GM21717 (cell line): ENCODE data around the gene GLIS1.

Experiments used
- ATAC-seq: cut with Tn5 transposase; IDR thresholded peaks from one replicate; pipeline ENCODE4 v1.9.1; 2021; ENCODE audit warnings: mild to moderate bottlenecking, moderate library complexity; ENCODE audit not compliant: unreplicated experiment

GLIS1 gene

DNA sequence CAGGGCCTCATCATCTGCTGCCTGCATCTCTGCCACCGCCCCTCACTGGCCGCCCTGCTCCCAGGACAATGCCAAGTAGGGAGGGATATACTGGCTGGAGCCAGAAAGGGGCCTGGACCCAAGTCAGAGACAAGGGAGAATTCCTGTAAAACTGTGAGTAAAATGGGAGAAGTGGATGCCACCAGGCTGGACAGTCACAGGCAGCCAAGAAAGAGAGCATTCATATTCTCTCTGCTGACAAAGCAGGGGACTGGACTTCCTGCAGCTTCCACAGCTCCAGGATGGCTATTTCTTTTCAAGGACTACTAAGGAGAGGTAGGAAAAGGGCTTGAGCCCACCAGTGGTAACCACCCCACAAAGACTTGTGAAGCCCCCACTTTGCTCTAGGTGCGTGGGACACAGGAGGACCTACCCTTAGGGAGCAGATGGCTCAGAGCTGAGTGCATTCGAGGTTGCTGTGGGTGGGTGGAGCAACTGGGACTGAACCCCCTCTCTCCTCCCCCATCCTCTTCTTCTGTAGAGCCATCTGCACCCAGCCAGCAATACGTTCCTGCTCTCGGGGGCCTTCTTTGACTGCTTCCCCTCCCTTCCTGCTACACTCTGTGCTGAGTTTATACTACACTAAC, 57.5 kb downstream of the GLIS1 start:
- ATAC-seq: no peak

DNA sequence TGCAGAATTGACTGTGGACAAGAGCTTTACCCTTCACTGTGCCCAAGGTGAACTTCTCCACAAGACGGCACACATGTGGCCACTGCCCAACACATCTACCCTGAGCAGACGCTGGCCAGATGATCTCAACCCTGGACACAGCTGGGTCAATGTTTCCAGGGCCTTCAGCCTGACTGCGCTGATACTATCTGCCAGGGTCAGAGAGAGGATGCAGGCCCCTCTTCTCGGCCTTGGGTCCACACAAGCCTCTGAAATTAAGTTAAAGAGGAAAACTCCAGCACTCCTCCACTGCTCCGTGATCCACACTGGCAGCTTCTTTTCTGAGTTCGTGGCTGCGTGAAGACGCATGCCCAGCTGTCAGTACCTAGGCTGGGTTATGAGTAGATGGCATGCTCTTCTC, 58.1 kb downstream of the GLIS1 start:
- ATAC-seq: no peak

DNA sequence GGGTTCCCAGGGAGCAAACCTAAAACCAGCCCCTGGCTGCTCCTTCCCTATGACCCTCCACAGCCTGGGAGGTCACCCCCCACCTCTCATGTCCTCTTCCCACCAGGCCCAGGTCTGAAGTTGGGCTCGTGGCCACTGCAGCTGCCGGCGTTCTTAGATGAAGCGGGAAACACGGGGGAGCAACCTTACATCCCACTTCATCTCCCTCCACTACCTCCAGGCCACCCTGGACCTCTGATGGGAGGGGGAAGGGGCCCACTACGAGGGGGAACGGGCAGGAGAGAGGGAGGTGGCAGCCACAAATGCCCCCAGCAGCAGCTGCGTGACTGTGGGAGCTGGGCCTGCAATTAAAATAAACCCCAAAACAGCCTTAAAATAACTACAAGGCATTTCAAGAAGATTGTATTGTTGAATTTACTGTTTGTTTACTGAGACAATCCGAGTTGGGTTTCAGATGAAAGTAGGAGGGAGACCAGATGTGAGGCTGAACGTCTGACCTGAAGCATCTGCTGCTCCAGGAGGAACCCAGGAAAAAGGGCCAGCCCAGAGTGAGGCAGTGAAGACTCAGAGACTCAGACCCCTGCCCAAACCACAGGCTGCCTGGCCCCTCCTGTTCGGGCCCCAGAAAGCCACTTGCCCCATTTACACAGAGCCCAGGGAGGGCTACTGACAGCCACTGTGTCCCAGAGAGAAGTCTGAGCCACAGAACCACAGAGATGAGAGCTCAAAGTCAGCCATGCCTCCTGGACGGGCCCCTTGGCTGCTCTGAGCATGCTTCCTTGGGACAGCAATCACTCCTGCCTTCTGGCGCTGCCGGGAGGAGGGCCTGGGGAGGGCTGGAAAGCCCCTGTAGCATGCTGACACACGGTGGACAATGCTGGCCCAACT, 59.8 kb downstream of the GLIS1 start:
- ATAC-seq: no peak

DNA sequence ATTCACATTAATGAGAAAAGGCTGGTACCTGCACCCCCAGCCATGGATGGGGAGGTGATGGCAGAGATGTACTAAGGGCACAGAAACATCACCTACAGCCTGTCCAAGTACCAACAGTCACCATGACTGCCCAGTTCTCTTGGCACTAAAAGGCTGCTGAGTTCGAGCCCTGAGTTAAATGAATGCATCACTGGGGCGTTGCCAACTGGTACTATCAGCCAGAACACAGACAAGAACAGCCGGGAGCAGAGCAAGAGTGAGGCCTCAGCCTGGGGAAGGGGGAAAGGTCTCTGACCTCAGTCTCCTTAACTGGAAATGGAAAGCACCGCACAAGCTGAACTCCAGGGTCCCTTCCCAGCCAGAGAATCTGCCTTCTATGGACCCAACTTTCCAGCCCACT, 60.5 kb downstream of the GLIS1 start:
- ATAC-seq: no peak

DNA sequence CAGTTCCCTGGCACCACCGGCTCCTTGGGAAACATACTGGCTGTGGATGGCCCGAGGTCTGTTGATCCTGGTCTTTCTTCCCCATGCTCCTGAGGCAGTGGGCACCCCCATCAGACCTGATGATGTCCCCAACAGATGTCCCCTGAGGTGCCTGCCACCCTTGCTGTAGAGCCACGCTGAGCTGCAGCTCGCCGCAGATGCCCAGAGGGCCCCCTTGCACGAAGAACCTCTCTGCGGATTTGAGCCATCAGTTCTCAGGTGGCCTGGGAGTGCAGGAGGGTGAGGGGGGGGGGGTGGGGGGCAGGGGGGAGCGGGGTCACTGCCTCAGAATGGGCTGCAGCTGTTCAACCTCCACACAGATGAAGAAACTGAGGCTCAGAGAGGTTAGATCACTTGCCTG, 60.9 kb downstream of the GLIS1 start:
- ATAC-seq: no peak

DNA sequence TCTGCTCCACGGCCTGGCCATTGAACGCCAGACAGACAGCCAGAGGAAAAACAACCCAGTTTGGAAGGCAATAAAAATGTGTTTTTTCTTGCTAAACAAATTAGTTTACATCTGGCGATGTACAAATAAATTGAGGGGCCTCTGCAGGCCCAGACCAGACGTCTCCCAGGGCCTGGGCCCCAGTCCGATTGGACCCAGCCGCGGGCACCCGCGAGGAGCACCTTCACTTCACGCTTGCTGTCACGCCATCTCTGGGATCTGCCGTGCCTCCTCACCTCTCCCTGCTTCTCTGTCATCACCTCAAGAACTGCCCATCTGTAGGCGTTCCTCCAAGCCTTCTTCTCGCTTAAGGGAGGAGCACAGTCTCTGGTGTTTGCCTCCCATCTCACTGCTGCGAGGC, 61.5 kb downstream of the GLIS1 start:
- no peak for ATAC-seq

DNA sequence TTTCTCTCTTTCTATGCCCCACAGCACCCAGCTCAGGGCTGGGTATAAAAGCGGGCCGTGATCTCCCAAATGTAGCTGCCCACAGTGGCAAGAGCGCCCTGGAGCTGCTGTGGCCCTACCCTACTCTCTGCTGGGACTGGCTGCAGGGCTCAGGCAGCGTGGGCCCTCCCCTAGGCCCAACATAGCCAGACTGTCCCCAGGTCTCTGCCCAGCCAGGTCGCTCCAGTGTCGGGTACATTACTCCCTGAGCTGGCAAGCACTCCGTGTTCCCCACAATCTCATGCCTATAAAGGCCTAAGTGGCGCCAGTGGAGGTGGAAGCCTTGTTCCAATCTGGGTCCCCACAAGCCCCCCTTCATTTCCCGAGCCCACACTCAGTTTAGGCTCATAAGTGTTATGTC, 66.2 kb downstream of the GLIS1 start:
- no peak for ATAC-seq

DNA sequence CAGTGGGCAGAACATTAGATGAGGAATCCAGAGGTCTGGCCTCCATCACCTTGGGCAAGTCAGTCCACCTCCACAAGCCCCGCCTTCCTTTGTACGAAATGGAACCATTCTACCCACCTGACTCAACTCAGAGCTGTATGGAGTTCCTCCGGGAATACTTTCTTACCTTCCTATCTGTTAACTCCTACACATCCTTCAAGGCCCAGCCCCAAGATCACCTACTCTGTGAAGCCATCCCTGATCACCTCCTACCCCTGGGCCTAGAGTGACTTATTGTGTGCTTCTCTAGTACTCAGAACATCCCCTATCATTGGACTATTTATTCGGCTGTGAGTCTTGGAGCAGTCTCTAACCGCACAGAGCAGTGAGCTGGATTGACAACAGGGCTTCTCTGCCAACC, 66.7 kb downstream of the GLIS1 start:
- ATAC-seq: no peak

DNA sequence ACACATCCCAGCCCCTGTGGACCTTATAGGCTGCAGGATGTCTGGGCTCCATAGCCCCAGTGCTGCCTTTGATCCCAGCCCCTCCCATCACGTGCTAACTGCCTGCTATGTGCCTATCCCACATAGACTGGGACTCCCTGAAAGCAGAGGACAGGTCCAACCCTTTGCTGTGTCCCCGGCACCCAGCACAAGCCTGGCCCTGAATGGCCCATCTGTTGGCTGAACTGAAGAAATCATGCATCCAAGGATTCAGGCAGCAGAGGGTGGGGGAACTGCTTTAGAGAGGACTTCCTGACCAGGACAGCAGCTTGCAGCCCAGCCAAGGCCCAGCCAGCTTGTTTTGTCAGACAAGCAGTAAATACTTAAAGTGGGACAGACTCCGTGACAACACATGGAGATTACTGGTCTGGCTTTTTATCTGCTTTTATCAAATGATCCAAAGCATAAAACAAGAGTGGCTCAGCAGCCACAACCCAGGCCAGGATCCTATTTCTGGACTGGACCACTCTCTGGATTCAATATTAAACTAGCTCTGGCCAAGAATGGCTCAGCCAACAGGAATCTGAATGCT, 69.3 kb downstream of the GLIS1 start:
- no peak for ATAC-seq

DNA sequence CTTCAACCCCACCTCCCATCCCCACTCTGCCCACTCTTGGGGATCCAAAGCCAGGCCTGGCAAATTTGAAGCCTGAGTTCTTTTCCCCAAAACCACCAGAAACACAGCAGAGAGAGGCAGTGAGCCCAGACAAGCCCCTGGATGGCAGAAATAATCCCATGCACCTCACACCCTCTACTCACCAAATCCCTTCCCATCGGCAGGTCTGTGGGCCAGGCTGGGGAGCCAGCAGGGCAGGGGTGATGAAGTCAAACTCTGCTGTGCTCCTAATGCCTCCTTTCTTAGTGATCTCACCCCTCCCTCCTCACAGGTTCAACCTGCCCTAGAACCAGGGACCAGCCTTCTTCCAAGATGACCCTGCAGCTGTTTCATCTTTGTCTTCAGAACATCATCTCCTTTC, 72.4 kb downstream of the GLIS1 start:
- ATAC-seq: no peak

DNA sequence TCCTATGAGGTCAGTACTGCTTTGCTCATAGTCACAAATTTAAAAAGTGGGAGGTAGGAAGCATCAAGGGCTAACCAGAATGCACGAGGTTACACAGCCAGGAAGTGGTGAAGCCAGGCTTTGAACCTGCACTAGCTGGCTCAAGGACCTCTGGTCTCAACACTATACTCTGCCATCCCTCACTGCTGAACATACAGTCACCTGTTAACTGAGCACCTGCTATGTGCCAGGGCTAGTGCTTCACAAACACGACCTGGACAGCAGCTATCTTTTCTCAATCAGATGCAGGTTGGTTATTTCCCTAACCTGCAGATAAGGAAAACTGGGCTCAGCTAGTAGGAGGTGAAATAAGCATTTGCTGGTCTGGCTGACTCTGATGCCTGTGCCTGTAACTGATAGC, 73.0 kb downstream of the GLIS1 start:
- ATAC-seq: no peak

DNA sequence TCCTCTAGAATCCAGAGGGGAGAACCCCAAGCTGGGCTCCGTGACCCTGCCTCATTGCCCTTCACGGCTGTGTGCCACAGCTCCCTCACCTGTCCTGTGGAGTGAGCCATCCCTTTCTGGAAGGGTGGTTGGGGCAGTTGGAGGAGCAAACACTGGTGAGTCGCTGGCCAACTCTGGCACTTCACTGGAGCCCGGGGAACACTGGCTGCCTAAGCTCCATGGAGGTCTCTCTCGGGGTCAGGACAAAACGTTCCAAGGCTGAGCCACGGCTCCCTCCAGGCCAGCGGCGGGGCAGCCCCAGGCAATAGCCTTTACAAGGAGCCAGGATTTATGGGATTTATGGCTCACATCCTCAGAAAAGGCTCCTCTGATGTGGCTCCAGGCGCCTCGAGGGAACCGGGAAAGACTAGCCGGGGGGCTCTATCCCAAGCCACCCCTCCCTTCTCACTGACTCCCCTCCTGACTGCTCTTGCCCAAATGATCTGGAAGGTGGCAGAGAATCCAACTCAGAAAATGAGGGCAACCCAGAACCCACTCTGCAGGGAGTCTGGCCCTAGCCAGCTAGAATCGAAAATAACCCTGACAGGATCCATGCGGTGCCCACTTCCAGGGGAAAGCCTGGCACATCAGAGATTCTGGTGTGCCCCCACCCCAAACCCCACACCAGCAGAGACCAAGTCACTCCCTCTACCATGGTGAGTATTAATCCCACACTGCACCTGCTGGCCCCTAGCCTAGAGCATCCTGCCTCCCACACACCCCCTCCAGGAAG, 75.2 kb downstream of the GLIS1 start:
- ATAC-seq: no peak

DNA sequence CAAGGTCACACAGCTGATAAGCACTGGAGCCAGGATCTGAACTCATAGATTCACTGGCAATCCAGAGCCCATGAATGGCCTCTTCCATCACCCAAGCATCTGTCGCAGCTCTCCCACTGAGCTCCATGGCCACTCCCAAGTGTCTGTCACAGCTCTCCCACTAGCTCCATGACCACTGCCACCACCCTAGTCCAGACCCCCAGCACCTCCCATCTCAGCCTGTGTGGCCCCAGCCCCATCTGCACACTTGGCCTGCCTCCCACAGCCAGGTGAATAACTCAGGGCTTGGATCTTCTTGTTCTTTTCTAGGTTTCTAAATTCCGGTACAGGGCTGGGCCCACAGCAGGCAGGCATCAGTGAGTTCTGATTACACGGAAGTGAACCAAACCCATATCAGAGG, 76.0 kb downstream of the GLIS1 start:
- ATAC-seq: no peak

DNA sequence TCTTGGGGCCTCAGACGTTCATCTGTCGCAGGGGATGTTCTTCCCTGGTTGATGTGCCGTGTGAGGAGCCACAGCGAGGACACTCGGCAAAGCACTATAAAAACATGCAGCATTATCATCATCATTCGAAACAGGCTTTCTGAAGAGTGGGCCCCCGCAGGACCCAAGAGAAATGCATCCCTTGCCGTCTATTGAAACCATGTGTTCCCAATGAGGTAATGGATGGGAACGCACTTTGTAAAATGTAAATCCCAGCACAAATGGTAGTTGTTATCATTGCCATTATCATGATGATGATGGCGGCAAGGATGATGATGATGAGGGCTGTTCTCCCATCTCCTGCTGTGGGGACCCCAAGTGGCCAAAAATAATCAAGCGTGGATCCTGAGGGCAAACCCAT, 76.8 kb downstream of the GLIS1 start:
- no peak for ATAC-seq

DNA sequence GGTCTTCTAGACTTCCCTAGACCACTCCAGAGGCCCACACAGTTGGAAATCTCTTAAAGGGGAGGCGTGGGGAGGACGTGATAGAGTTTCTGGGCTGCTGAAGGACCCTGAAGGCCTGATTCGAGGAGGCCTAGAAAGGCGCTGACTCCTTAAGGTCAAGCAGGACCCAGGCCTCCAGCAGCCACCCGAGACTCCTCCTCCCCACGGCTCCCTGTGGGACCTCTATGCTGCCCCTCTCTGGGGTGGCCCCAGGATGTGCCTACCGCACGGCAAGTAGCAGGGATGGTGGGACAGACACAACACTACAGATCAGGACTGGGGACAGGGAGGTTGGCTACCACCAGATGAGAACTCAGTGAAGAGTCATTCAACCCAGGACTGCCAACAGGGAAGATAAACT, 77.5 kb downstream of the GLIS1 start:
- no peak for ATAC-seq

DNA sequence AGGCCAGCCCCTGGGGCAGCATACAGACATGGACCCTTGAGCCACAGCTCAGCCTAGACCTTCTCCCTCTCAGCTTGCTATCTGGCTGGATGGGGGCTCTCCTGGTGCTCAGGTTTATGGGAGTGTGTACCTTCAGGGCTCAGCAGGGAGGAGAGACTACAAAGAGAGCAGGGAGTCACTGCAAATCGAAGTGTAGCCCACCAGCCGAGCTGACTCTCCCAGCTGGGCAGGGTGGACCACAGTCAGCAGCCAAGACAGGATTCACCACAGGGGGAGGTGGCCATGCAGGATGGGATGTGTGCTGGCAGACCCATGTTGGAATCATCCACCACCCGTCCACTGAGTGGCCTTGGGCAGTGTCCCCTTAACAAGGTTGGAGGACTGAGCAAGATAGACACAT, 78.3 kb downstream of the GLIS1 start:
- ATAC-seq: no peak

DNA sequence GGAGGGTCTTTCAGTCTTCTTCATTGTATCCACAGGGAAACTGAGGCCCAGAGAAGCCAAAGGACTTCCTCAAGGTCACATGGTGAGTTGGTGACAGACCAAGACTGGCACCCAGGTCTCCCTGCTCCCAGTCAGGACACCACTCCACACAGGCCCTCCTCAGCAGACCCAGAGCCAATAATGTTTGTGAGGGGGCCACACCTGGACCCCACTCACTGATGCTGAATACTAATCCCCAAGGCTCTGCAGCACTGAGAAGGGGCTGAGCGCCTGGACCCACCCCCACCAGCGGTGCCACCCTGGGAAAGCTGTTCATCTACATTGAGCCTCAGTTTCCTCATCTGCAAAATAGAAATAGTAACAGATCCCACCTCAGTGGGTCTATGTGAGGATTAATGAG, 79.5 kb downstream of the GLIS1 start:
- no peak for ATAC-seq

DNA sequence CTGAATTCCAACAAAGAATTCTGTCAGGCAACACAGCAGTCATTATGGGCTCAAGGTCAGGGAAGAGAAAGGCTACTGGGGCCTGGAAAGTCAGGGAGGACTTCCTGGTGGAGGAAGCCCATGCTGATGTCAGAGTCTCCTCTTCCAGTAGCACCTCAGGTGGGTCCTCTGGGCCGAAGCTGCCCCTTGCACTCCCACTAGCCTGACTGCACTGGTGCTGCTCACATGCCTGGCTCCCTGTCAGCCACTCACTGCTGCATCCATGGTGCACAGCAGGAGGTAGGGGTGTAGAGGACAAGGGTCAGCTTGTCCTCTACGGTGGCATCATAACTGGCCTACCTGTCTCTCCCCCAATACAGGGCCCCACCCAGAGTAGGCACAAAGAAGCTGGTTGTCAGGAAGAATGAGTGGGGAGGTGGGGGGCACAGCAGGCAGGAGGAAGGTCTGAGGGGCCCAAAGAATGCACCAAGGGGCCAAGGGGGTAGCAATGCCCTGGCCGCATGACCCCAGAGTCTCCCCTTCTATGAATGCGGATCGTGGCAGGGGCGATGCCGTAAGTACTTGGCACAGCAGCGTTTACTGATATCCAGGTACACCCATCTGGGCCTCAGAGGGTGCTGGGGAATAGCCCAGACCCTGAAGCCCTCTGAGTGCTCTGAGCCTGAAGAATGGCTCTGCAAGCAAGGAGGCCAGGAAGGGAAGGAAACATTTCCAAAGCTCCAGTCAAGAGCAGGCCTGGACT, 80.3 kb downstream of the GLIS1 start:
- no peak for ATAC-seq

DNA sequence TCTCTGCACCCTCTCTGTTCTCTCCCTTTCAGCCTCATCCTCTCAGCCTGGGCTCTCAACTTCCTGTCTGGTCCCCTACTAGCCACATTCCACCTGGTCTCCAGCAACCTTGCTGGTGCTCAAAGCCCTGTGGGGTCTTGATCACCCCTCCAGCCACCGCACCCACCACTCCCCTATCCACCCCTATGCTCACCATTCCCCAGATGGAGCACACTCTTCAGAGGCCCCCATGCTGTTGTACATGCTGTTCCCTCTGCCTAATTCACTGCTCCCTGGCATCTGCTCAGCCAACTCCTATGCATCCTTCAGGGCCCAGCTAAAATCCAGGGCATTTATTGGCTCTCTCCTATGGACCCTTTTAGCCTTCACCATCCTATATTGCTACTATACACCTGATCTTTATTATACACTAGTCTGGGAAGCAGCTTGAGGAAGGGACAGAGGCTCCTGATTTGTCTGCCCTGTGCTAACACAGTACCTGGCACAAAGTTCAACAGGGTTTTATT, 81.0 kb downstream of the GLIS1 start:
- ATAC-seq: no peak

DNA sequence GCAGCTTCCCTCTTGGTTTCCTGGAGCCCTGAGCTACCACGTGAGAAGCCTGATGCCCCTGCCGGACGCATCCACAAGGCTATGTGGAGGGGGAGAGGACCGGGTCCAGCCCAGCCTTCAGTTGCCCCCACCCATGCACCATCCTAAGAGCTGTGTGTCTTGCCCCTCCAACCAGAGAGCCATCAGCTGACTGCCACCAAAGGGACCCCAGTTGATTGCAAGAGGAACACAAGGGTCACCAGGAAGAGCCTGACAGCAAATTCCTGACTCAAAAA, 81.5 kb downstream of the GLIS1 start:
- no peak for ATAC-seq
